Kidney glomerular epithelial cell (primary cell): Measurements from ENCODE around the gene LY6G6F.
"Not testable (repeated sequence)": the region's sequence is repeated elsewhere in the genome, so short reads cannot be mapped to it uniquely, and the experiment has no call there.

Source experiments
- DNase-seq: peaks from one replicate; lab custom pipeline; 2025; lab: John Stamatoyannopoulos, UW

LY6G6F gene

GRCh38 chr6:31702819-31703716 is 3.6 kb upstream of the LY6G6F start, which contains the start of gene ABHD16A:
Gene ABHD16A (minus strand): TSS chr6:31703324. CDS start chr6:31703281, 43 bp downstream.
- DNase-seq: peak; percentile 93

- DNase-seq: no peak
Observed at GRCh38 chr6:31705931-31706330, 735 bp upstream of the LY6G6F start.

- DNase-seq: no peak
Observed at GRCh38 chr6:31707701-31708100, 1.0 kb downstream of the LY6G6F start.

- DNase-seq: no peak
Observed at GRCh38 chr6:31708224-31708623, 1.6 kb downstream of the LY6G6F start.

GRCh38 chr6:31709157-31709556 is 2.5 kb downstream of the LY6G6F start:
- DNase-seq: not testable (repeated sequence)

- no peak for DNase-seq
Observed at GRCh38 chr6:31710523-31711219, 4.0 kb downstream of the LY6G6F start.

- no peak for DNase-seq
Observed at GRCh38 chr6:31711233-31711632, 4.6 kb downstream of the LY6G6F start.

- no peak for DNase-seq
Observed at GRCh38 chr6:31712296-31712695, 5.6 kb downstream of the LY6G6F start.

GRCh38 chr6:31713465-31713864 is 6.8 kb downstream of the LY6G6F start:
- DNase-seq: no peak

- no peak for DNase-seq
Observed at GRCh38 chr6:31713991-31714684, 7.5 kb downstream of the LY6G6F start.

GRCh38 chr6:31715022-31715958 is 8.6 kb downstream of the LY6G6F start, which contains the start of gene LY6G6D:
Gene LY6G6D (plus strand): TSS chr6:31715348. CDS start chr6:31715356, 8 bp downstream.
- DNase-seq: no peak

GRCh38 chr6:31717499-31718222 is 11.0 kb downstream of the LY6G6F start:
- DNase-seq: no peak

GRCh38 chr6:31718265-31718664 is 11.6 kb downstream of the LY6G6F start:
- DNase-seq: no peak

GRCh38 chr6:31719001-31719400 is 12.3 kb downstream of the LY6G6F start:
- no peak for DNase-seq

- DNase-seq: no peak
Observed at GRCh38 chr6:31720196-31720770, 13.6 kb downstream of the LY6G6F start.

GRCh38 chr6:31721351-31722020 is 14.8 kb downstream of the LY6G6F start, which contains the start of gene LY6G6C:
Gene LY6G6C (minus strand): TSS chr6:31721746. CDS start chr6:31721679, 67 bp downstream.
- no peak for DNase-seq

GRCh38 chr6:31722173-31722572 is 15.5 kb downstream of the LY6G6F start:
- DNase-seq: no peak

- DNase-seq: no peak
Observed at GRCh38 chr6:31723245-31723979, 16.7 kb downstream of the LY6G6F start, which contains the start of gene MPIG6B. Gene MPIG6B (plus strand): TSS chr6:31723373. CDS start chr6:31723384, 11 bp downstream.
